ENCODE results near the gene EXOSC2. TPM values are rescaled to one million over a fixed set of nuclear protein-coding genes. Genes with fewer than 3 reads are reported as not detected.

EXOSC2 gene
- total and polyA plus RNA-seq, 2 of the 13 experiments (the other 11 are each of a cell fraction or from before 2014, with no cell fraction given) = 27.5 to 63.8 TPM

GRCh38 chr9:130681769-130682420, 11.7 kb upstream of the EXOSC2 start:
- POLR2A ChIA-PET = interaction anchor here (1.0 to 2.3 kb wide), 8 partner anchors 9 to 236 kb away, joined by 3 to 8 read pairs (median 4); partner anchors contain the start of gene EXOSC2
- intact Hi-C loops (cut with micrococcal nuclease; ENCODE audit: unreplicated experiment) (loop anchor here (1.0 to 10.0 kb wide), 2 partner anchors 87 to 221 kb away; no protein-coding TSS in a partner anchor), in situ Hi-C loops (cut with HindIII; ENCODE audit: extremely low pct_ligation_motif_present, low pct_unique_long_range_greater_than_20kb) (loop anchor here (5.0 kb wide), 1 partner anchor 230 kb away; no protein-coding TSS in a partner anchor)
- BruUV-seq (replicated peaks) = no TSS peak
- FAIRE-seq = no peak
- Histone ChIP-seq H3K9me3 (ENCODE audit: low read length) (peaks cover 8% of the 10 kb centered on the region), H3K27me3 (ENCODE audit: control insufficient read depth in 1 of 2, insufficient read depth in 2 of 2, low read length in 2 of 2) (peaks cover 2 to 21% of the 10 kb centered on the region in 2 experiments; a peak in 3 of 5 replicates), H3K27ac (ENCODE audit: extremely low read length, insufficient read depth, low read length) (no peak overlapping the region), H3K4me3 (replicated peaks in 1 of 3; ENCODE audit: insufficient read depth in 1 of 3, low read depth in 2 of 3, low read length in 3 of 3) (peak overlapping the region; percentile 55 to 76 (median 62)), H3K4me2 (ENCODE audit: low read depth, low read length) (peak overlapping the region; percentile 100), H2AFZ (ENCODE audit: low read length) (no peak overlapping the region), H3K79me2 (ENCODE audit: insufficient read depth, low read length) (no peaks in the 10 kb centered on the region), H3K36me3 (replicated peaks in 1 of 2; ENCODE audit: control insufficient read depth in 1 of 2, insufficient read depth in 2 of 2, low read length in 2 of 2) (no peaks in the 10 kb centered on the region), H4K20me1 (ENCODE audit: insufficient read depth, low read length) (no peaks in the 10 kb centered on the region), H3K4me1 (ENCODE audit: insufficient read depth, low read length) (peaks cover 22% of the 10 kb centered on the region), H3K9ac (ENCODE audit: insufficient read depth, low read depth, low read length) (peak overlapping the region; percentile 46)
- CTCF ChIA-PET (ENCODE audit: low intra/inter-chr PET ratio, low total read pairs) = interaction anchor here (1.1 to 2.0 kb wide), 2 partner anchors 201 to 221 kb away, joined by 4 to 40 read pairs; no protein-coding TSS in a partner anchor
- WGBS (ENCODE audit: low lambda C conversion rate) = 0% methylated on average over 2 of the region's 45 CpGs
- ATAC-seq = peak; percentile 58
- DNase-seq (ENCODE audit: low spot score) = no peak
- TF ChIP-seq NFIC (IDR thresholded peaks at IDR 0.05; ENCODE audit: low read length) (no peak), TAF15 (IDR thresholded peaks at IDR 0.05; ENCODE audit: low read depth, low read length, poor library complexity, severe bottlenecking) (peak; percentile 63), HDAC2 (CRISPR knock-in tag; IDR thresholded peaks at IDR 0.05) (0 out of 2 replicates have a peak, but pooled peaks have one; percentile 6), EZH2 (conservative IDR thresholded peaks at IDR 0.05; ENCODE audit: low read depth, low read length) (no peak), ZNF629 (CRISPR knock-in tag; conservative IDR thresholded peaks at IDR 0.05) (peak; percentile 69), SETDB1 (CRISPR knock-in tag; IDR thresholded peaks at IDR 0.05; ENCODE audit: borderline replicate concordance) (no peak), ZNF253 (CRISPR knock-in tag; IDR thresholded peaks at IDR 0.05; ENCODE audit: borderline replicate concordance) (no peak), ZNF343 (CRISPR knock-in tag; IDR thresholded peaks at IDR 0.05) (no peak), ZNF30 (CRISPR knock-in tag; IDR thresholded peaks at IDR 0.05) (no peak), ZNF329 (CRISPR knock-in tag; IDR thresholded peaks at IDR 0.05; ENCODE audit: low read depth) (no peak), HNRNPLL (IDR thresholded peaks at IDR 0.05; ENCODE audit: low read depth, low read length, poor library complexity, severe bottlenecking) (peak; percentile 7), ZNF496 (CRISPR knock-in tag; IDR thresholded peaks at IDR 0.05; ENCODE audit: insufficient replicate concordance) (no peak), NFIB (CRISPR knock-in tag; IDR thresholded peaks at IDR 0.05; ENCODE audit: borderline replicate concordance) (0 out of 2 replicates have a peak, but pooled peaks have one; percentile 36), ZFP41 (CRISPR knock-in tag; IDR thresholded peaks at IDR 0.05; ENCODE audit: borderline replicate concordance) (no peak), ZSCAN25 (CRISPR knock-in tag; IDR thresholded peaks at IDR 0.05) (0 out of 2 replicates have a peak, but pooled peaks have one; percentile 37), HMGXB4 (CRISPR knock-in tag; IDR thresholded peaks at IDR 0.05; ENCODE audit: borderline replicate concordance in 1 of 2, low read depth in 1 of 2) (peak; percentile 5 to 13; a peak in 2 of 4 replicates), ZNF772 (CRISPR knock-in tag; IDR thresholded peaks at IDR 0.05) (peak; percentile 48; the same call in 1 of the 2 replicates), EED (CRISPR knock-in tag; IDR thresholded peaks at IDR 0.05) (peak; percentile 76; the same call in 1 of the 2 replicates), KMT2B (CRISPR knock-in tag; IDR thresholded peaks at IDR 0.05) (0 out of 2 replicates have a peak, but pooled peaks have one; percentile 7)
- TF ChIP-seq, protein P1, sequence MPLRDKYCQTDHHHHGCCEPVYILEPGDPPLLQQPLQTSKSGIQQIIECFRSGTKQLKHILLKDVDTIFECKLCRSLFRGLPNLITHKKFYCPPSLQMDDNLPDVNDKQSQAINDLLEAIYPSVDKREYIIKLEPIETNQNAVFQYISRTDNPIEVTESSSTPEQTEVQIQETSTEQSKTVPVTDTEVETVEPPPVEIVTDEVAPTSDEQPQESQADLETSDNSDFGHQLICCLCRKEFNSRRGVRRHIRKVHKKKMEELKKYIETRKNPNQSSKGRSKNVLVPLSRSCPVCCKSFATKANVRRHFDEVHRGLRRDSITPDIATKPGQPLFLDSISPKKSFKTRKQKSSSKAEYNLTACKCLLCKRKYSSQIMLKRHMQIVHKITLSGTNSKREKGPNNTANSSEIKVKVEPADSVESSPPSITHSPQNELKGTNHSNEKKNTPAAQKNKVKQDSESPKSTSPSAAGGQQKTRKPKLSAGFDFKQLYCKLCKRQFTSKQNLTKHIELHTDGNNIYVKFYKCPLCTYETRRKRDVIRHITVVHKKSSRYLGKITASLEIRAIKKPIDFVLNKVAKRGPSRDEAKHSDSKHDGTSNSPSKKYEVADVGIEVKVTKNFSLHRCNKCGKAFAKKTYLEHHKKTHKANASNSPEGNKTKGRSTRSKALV (CRISPR knock-in tag; IDR thresholded peaks at IDR 0.05) = peak; percentile 24; the same call in 1 of the 2 replicates
